Stimulated activated CD4-positive, alpha-beta T cell treated with anti-CD3 and anti-CD28 coated beads, Interleukin-15, amount 100 ng/mL, for 24 hours (primary cell): ENCODE data around the gene GARIN5B.
"Not testable (repeated sequence)": the region's sequence is repeated elsewhere in the genome, so short reads cannot be mapped to it uniquely, and the experiment has no call there.

ENCODE experiments used
- DNase-seq: peaks from one replicate; pipeline ENCODE4 v3.0.0-alpha.2; 2020

GARIN5B gene

DNA sequence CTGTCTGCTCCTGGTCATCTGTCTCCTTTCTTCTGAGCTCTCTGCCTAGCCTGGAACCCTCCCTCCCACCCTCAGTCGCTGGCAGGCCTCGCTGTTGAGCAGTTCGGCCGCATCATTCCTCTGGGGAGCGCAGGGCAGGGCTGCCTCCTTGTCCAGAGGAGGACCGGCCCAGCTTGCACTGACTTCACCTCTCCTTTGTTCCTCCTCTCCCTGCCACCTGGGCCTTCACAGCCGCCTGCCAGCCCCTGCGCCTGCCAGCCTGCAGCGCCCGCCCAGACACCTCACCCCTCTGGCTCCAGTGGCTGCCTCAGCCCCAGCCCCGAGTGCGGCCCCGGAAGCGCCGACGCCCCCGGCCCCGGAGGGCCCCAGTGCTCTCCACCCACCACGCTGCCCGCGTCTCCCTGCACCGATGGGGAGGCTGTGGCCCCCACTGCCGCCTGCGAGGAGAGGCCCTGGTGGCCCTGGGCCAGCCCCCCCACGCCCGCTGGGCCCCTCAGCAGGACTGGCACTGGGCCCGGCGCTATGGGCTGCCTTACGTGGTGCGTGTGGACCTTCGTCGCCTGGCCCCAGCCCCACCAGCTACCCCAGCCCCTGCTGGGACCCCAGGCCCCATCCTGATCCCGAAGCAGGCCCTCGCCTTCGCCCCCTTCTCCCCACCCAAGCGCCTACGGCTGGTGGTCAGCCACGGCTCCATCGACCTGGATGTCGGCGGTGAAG, 16.2 kb downstream of the GARIN5B start:
- DNase-seq: no peak

DNA sequence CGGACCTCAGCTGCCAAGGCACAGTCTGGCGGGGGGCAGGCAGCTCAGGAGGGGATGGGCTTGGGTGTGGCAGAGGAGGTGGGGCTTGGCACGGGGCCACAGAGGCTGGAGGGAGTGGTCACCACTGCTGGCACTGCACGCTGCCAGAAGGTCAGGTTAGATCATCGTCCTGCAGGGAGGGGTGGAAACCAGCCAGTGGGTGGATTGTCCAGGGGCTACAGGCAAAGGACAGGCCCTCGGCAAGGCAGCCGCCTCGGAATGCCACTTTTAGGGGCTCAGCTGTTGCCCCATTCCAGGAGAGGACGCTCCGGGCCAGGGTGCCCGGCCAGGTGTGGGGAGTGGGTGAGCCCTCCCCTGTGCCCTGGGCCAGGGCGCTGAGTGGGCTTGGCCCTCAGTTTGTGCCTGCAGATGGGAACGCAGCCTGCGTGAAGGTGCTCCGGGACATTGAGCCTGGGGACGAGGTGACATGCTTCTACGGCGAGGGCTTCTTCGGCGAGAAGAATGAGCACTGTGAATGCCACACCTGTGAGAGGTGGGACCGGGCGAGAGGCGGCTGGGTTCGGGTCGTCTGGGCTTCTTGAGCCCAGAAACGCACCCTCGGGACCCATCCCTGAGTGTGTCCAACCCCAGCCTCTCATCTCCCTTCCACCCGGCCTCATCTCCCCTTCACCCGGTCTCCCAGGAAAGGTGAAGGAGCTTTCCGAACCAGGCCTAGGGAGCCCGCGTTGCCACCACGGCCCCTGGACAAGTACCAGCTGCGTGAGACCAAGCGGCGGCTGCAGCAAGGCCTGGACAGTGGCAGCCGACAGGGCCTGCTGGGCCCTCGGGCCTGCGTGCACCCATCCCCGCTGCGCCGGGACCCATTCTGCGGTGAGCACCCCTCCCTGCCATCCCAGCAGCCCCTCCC, 17.0 kb downstream of the GARIN5B start:
- no peak for DNase-seq

DNA sequence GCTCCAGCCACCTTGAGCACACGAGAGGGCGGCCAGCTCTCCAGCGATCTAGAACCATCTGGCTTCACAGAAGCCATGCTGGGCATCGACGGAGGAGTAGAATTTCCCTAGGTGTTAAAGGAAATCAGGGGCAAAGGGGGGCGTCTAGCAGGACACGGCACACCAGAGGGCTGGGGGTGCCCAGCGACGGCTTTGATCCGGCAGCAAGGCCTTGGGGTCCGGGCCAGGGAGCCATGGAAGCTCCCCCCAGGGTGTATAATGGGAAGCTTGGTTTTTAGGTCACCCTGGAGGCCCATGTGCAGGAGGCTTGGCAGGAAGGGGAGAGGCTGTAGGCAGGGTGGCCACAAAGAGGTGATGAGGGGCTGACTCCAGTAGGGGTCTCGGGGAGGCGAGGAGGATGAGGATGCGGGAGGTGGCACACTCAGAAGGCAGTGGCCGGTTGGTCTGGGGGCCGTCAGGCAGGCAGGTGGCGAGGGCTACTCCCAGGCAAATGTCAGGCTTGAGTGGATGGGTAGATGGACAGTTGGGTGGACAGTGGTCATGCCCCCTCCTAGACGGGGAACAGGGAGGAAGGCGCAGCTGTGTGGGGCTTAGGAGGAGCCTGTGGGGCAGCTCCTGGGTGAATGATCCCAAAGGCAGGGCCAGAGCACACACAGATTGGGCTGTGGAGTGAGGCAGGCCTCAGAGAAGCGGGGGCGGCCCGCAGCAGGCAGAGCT, 17.8 kb downstream of the GARIN5B start:
- DNase-seq: no peak

DNA sequence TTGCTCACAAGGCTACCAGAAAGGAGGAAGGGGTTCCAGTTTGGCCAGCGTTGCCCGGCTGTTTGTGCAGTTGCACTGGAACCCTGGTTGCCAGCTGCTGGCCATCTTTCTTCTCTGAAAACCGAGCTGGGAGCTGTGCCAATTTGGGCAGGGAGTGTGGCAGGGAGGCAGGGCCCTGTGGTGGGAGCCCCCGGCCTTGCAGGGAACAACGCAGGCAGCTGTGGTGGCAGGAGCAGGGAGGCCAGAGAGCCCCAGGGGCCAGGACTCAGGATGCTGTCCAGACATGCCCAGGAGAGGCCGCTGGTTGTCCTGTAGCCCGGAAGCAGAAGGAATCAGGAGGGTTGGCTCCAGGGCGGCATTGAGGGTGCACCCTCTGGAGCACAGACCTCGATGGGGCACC, 18.6 kb downstream of the GARIN5B start:
- DNase-seq: no peak

DNA sequence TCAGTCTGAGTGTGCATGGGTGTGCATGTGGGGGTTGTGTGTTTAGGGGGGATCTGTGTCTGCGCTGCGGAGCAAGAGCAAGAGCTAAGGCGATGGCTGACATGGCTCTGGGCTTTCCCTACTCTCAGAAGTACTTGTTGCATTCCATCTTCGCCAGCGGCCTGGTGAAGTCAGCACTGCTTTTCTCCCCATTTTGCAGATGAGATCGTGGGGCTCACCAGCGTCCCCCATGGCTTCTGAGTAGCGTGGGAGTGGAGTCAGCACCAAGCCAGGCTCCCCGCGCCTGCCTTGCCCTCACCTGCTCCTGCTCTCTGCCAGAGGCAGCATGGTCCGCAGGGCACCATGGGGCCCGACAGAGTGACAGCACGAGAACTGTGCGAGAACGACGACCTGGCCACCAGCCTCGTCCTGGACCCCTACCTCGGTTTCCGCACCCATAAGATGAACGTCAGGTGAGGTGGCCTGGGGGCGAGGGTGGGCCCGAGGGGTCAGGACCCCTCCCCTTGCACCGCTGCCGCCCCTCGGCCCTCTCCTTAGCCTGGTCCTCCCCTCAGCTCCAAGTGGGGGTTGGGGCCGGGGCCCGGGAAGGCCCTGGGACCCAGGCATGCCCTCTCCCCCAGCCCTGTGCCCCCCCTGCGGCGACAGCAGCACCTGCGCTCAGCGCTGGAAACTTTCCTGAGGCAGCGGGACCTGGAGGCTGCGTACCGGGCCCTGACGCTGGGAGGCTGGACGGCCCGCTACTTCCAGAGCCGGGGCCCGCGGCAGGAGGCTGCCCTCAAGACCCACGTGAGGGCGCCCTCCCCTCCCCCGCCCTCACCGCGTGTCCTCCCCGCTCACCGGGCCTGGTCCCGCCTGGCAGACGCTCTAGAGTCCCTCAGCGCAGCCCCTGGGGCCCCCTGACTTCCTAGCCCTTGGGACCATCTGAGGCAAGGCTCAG, 21.2 kb downstream of the GARIN5B start:
- no peak for DNase-seq

DNA sequence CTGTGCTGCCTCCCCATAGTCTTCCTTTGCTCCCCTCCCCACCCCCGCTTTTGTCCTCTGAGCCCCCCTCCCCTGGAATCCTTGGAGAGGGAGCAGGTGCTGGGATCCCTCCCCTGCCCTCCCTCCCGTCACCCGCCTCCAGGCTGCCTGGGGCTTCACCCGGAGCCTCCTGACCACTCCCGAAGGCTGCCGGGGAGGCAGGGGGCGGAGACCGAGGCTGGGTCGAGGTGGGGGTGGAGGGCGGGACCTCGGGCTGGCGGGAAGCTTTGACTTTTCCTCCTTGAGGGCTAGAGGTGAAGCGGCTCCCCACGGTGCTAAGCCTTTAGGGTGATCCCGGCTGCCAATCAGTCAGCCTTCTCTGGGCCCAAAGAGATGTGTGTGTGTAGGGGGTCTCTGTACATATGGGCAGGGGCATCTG, 21.9 kb downstream of the GARIN5B start:
- DNase-seq: peak; percentile 87

DNA sequence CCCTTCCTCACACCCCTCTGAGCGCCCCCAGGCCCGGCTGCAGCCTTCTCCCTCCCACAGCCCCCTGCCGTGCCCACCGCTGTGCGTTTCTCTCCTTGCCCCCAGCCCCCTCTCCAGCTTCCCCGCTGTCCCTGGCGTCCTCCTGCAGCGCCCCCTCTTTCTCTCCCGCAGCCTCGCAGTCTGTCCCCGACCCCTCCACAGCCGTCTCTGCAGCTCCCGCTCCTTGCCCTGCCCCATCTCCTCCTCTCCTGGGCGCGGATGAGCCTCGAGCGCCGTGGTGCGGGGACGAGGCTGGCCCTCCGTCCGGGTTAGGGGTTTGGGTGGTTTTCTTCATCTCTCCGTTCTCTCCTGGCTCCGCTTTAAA, 22.3 kb downstream of the GARIN5B start:
- peak; percentile 32 for DNase-seq

DNA sequence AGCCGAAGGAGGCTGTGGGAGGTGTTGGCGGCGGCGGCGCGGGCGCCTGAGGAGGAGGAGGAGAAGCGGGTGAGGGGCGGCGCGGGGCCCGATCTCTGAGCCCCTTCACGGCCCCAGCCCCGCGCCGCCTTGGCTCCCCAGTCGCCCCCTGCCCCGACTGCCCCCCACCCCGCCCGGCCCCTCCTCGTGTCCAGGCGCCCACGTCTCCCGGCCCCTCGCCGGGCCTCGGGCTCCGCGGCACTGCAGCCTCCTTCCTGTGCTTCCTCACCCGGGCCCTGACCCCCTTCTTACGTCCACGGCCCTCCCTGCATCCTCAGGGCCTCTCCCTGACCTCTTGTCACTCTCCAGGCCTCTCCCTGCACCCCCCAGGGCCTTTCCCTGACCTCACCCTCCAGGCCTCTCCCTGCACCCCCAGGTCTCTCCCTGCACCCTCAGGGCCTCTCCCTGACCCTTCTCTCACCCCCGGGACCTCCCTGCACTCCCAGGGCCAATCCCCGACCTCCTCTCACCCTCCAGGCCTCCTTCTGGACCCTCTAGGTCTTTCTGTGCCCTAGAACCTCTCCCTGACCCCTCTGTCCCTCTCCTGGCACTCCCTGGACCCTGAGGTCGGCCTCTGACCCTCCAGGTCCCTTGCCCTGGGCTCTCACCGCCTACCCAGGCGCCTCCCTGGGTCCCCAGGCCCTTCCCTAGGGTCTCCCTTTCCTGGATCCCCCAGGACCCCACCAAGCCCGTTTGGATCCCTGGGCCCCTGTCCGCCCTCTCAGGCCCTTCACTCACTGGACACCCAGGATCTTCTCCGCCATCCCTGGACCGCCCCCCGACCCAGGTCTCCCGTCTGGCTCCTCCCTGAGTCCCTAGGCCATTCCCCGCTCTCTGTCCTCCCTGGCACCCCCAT, 22.9 kb downstream of the GARIN5B start:
- DNase-seq: no peak

DNA sequence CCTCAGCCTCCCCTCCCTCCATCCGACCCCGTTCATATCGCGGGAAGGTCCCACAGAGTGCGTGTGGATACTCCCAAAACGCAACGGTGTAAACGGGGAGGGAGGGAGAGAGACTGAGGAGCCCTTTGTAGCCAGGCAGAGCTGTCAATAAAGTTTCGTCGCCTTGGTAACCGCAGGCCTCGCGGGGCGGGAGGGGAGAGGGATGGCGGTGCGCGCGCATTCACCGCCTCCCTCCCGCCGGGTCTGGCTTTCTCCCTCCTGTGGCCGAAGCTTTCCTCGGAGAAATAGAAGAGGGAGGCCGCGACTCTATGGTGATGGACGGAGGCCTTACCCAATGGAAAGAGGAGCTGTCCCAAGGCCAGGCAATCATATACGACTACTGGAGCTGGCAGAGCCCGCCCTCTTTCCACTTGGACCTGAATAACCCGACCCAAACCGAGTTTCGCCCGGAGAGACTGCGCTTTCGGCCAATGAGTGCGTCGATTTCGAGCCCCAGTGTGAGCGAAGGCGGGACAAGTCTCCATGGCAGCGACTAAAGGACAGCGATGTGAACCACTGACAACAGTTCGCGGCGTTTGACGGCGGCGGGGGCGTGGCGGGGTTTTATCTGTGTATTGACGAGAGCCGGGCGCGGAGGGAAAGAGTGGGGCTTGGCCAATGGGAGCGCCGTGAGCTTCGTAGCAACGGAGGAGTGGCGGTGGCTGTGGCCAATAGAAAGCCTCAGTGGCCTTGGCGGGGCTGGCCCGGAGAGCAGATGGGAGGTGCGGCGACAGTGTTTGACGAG, 23.8 kb downstream of the GARIN5B start, which contains the start of gene KMT5C:
Gene KMT5C (plus strand): TSS at position 772 of the 784 bp plus-strand sequence. CDS start 2,061 bp downstream, outside the sequence.
- peak; percentile 100 for DNase-seq

DNA sequence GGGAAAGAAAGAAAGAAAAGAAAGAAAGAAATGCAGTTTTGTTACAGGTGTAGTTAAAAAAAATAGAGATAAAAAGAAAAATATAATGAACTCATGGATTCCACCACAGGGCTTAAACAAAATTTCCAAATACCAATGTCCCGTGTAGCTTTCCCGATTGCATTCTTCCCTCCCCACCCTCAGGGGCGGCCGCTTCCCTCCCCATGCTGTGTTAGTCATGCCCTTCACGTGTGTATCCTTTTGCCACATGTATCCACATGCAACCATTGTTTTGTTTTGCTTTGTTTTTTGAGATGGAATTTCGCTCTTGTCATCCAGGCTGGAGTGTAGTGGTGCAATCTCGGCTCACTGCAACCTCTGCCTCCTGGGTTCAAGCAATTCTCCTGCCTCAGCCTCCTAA, 27.0 kb downstream of the GARIN5B start:
- DNase-seq: no peak

DNA sequence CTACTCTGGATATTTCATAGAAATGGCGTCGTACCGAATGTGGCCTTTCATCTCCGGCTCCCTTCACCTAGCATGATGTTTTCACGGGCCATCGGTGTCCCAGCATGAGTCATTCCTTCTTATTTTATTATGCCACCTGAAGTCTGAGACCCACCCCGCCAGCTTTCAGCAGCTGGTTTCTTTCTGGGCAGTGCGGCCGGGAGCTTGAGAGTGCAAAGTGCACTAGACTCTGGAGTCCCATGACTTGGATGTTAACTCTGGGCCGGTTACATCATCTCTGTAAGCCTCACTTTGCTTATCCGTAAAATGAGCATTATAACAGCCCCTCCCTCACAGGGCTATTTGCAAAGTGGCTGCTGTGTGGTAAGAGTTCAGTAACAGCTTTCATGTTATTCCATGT, 29.2 kb downstream of the GARIN5B start:
- DNase-seq: no peak

DNA sequence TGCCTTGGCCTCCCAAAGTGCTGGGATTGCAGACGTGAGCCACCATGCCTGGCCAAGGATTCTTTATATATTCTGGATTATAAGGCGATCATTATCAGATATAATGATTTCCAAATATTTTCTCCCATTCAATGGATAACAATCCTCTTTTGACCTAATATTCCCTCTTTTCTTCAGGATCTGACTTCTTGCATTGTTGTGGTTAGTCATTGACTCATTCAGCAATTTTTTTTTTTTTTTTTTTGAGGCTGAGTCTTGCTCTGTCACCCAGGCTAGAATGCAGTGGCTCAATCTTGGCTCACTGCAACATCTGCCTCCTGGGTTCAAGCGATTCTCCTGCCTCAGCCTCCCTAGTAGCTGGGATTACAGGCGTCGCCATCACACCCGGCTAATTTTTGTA, 33.3 kb downstream of the GARIN5B start:
- DNase-seq: not testable (repeated sequence)

DNA sequence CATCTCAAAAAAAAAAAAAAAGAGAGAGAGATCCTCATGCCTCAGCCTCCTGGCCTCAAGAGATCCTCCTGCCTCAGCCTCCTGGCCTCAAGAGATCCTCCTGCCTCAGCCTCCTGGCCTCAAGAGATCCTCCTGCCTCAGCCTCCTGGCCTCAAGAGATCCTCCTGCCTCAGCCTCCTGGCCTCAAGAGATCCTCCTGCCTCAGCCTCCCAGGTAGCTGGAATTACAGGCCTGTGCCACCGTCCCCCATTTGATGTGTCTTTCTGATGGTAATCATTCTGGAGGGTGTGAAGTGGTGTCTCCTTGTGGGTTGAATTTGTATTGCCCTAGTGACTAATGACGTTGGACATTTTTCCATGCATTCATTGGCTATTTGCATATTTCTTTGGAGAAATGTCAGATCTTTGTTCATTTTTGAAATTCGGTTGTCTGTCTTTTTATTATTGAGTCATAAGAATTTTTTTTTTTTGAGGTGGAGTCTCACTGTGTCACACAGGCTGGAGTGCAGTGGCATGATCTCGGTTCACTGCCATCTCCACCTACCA, 34.2 kb downstream of the GARIN5B start:
- DNase-seq: not testable (repeated sequence)

DNA sequence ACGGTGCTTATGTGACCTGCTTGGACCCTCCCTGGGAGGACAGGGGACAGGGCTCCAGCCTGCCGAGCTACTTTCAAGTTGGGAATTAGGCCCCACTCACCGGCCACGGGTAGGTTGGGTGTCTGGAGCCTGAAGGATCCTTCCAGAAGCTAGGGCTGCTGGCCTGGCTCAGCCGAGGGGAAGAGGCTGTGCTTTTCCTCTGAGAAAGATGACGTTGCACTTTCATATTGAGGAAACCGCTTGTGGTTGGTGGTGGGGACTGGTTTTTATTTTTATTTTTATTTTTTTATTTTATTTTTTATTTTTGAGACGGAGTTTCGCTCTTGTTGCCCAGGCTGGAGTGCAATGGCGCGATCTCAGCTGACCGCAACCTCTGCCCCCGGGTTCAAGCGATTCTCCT, 37.9 kb downstream of the GARIN5B start, which contains the start of gene TMEM150B:
Gene TMEM150B (minus strand): TSS at position 170 of the 400 bp plus-strand sequence. CDS start 4,305 bp downstream, outside the sequence.
- DNase-seq: no peak

DNA sequence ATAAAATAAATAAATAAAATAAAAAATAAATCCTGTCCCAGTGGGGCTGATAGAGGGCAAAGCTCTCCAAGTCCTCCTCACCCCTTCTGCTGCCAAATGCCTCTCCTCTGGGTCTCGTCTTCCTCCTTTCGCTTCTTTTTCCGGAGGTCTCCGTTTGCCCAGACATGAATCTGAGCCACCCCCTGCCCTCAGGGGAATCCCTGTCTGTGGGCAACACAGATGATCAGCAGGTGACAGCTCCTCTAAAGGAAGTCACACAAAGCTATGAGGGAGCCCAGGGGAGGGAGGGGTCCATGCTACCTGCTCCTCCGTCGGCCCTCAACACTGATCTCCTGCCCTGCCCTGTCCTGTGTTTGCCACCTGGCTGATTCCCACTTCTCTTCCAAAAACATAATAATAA, 38.4 kb downstream of the GARIN5B start:
- no peak for DNase-seq

DNA sequence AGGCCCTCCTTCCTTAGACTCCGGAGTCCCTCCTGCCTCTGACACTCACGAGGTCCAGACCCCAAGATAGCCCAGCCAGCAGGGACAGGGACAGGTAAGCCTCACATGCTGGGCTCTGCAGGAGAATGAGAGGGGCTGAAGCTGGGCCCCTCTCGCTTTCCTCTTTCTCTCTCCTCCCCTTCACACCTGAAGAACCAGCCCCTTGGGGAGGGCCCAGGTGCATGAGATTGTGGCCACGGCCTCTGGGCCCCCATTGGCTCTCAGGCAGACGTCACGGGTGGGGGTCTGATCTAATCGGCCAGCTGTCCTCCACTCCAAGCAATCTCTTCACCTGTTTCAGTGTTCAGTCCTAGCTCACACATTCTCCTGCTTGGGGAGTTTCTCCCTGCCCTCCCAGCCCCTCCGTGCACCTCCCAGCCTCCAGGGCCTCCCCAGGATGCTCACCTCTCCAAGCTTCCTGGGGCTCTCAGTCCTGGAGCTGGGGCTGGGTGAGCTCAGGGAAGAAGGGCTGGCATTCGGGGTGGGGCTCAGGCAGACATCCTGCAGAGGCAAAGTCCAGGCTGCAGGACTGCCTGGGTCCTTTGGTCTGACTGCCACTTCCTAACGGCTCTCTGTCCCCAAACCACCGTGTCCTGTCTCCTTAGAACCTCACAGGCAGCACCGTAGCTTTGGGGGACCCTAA, 40.7 kb downstream of the GARIN5B start:
- no peak for DNase-seq

DNA sequence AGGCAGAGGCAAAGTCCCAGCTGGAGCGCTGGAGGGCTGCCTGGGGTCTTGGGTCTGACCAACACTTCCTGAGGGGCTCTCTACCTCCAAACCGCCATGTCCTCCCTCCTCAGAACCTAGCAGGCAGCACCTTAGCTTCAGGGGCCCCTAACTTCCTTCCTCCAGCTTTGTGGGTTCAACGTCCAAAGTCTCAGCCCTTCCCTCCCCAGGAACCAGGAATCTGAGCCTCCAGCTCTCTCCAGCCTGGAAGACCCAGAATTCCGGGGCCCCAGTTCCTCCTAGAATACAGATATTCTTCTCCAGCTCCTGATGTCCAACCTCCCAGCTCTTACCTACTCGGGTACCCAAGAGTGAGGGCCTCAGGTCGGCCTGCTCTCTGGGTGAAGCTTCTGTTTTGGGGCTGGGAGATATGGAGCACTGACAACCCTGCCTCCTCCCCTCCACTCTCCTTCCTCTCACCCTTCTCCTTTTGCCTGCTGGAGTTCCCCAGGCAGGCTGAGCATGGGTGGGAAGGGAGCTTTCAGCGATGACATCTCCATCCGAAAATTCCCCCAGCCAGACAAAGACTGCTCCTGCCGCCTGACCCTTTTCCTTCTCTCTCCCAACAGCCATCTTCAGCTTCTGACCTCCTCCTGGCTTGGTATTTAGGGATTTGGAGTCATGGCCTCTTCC, 41.5 kb downstream of the GARIN5B start:
- no peak for DNase-seq

DNA sequence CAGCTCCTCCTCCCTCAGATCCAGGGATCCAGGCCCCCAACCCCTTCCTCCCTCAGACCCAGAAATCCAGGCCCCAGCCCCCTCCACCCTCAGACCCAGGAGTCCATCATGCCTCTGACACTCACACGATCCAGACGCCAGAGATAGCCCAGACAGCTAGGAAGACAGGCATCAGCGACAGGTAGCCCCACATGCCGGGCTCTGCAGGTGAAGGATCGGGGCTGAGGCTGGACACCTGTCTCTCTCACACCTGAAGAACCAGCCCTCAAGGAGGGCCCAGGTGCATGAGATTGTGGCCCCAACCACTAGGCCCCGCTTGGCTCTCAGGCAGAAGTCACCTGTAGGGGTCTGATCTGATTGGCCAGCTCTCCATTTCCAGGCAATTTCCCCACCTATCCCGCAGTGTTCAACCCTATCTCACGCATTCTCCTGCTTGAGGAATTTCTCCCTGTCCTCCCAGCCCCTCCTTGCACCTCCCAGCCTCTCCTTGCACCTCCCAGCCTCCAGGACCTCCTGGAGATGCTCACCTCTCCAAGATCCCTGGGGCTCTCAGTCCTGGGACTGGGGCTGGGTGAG, 42.1 kb downstream of the GARIN5B start:
- no peak for DNase-seq
